ENCODE data around the gene OGA.

DNA sequence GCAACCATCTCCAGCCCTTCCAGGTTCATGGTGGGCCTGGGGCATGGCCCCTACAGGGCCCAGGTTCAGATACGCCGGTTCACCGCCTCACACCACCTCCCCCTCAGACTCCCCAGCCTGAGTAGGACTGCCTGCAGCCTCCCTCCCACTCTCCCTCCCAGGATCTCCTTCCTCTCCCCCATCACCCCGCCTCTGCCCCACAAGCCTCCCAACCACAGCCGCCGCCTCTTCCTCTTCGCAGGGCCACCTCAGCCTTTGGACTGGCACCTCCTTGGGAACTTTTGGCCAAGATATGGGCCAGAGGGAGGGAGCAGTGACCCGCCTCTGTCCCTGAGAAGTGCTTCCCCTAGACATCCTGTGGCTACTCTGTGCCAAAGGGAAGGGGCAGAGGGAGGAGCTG lies 16.1 kb upstream of the OGA start:
- TF ChIP-seq, protein P1, sequence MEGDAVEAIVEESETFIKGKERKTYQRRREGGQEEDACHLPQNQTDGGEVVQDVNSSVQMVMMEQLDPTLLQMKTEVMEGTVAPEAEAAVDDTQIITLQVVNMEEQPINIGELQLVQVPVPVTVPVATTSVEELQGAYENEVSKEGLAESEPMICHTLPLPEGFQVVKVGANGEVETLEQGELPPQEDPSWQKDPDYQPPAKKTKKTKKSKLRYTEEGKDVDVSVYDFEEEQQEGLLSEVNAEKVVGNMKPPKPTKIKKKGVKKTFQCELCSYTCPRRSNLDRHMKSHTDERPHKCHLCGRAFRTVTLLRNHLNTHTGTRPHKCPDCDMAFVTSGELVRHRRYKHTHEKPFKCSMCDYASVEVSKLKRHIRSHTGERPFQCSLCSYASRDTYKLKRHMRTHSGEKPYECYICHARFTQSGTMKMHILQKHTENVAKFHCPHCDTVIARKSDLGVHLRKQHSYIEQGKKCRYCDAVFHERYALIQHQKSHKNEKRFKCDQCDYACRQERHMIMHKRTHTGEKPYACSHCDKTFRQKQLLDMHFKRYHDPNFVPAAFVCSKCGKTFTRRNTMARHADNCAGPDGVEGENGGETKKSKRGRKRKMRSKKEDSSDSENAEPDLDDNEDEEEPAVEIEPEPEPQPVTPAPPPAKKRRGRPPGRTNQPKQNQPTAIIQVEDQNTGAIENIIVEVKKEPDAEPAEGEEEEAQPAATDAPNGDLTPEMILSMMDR (IDR thresholded peaks at IDR 0.05) = no peak
- TF ChIP-seq EZH2 (IDR thresholded peaks at IDR 0.05; ENCODE audit: borderline replicate concordance, insufficient read depth, low read depth, low read length, poor library complexity, severe bottlenecking) = no peak

Data from B cell (primary cell).